GM19099 (cell line): ENCODE data around the gene SCAMP5.

Experiments used
- POLR2A ChIP-seq: IDR thresholded peaks from 3 replicates; pipeline ENCODE4 v1.6.1; 2011; ENCODE audit warnings: low read depth; ENCODE audit not compliant: insufficient read length; ENCODE audit errors: extremely low read depth

The SCAMP5 gene

GRCh38 chr15:74995182-74995778 is at the start of gene SCAMP5:
Gene SCAMP5 (plus strand): TSS chr15:74995563. CDS start chr15:75011840, 16,277 bp downstream.
- peak; percentile 31 for TF ChIP-seq POLR2A

GRCh38 chr15:74950078-74950908 is 45.1 kb upstream of the SCAMP5 start:
- no peak for TF ChIP-seq POLR2A

DNA sequence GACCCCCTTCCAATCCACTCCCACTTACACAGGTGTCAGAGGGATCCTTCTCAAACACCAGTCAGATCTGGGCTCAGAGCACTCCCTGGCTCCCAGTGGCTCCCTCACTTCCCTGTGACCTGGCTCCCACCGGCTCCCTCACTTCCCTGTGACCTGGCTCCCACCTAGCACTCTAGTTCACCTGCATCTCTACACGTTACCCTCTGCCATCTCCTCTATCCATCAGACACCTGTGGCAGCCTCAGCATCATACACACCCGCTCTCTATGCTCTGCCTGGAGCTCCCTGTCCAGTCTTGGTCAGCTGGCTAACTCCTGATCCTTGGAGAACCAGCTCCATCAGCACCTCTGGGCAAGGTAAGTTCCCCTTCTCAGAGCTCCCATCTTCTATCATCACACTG is 44.4 kb upstream of the SCAMP5 start:
- TF ChIP-seq POLR2A = no peak

DNA sequence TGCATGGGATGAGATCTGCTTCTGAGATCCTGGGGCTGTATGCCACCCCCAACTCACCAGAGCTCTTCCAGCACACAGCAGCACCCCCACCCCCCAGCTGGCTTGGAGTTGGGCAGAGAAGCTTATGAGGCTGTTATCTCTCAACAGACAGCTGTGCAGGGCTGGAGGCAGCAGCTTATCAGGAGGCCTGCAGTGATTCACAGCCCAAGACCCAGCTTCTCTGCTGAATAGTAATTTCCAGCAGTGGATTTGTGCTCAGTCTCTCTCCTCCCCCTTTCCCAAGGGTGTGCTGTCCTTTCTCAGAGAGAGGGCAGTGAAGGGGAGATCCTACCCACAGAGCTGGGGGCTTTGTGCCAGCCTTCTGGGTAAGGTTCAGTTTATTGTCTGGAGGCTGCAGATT is 40.8 kb upstream of the SCAMP5 start:
- TF ChIP-seq POLR2A = no peak

DNA sequence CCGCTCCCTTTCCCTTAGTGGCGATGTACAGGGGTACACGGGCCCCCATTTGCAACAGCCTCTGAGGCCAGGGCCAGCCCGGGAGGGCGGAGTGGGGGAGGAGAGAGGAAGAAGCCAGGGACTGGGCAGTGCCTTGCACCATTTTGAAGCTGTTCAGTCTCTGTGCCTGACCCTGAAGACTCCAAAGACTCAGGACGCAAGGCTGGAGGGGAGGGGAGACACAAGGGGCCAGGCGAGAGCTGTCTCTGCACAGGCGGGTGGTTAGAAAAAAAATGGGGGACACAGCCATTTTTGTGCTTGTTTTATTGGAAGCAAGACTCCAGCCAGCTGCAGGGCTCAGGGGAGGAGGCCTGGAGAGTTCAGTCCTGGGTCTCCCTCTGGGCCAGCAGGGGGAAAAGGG is 40.3 kb upstream of the SCAMP5 start:
- TF ChIP-seq POLR2A = no peak

GRCh38 chr15:74955796-74956647 is 39.3 kb upstream of the SCAMP5 start:
- no peak for TF ChIP-seq POLR2A

- peak; percentile 73 for TF ChIP-seq POLR2A
Observed at GRCh38 chr15:74956648-74957475, 38.5 kb upstream of the SCAMP5 start, which contains the start of gene RPP25. Gene RPP25 (minus strand): TSS chr15:74956772. CDS start chr15:74956583, 189 bp downstream.

GRCh38 chr15:74957476-74958035 is 37.8 kb upstream of the SCAMP5 start:
- no peak for TF ChIP-seq POLR2A

DNA sequence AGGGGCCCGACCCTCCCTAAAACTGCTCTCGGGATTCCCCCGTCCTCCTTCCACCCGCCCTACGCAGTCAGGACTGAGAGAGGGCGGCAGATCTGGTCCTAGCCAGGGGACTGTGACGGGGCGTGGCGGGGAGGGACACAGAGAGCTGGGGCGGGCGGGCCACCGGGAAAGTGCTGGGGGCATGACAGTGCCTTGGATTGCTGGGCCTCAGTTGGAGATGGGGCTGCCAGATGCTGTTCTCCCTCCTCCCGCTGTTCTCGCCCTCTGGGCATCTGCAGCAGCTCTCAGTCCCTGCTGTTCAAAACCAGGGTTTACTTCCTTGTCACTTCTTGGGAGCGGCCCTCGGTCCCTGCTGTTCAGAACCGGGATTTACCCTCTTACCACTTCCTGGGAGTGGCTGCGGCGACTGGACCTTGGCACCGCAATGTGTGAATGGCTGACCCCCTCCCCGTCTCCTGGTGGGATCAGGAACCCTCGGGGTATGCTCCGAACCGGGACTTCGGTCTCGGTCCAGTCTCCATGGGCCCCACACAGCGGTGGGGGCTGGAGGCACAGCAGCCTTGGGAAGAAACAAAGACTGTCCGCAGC is 36.9 kb upstream of the SCAMP5 start:
- TF ChIP-seq POLR2A = no peak

- TF ChIP-seq POLR2A = no peak
Observed at GRCh38 chr15:74958908-74959585, 36.3 kb upstream of the SCAMP5 start.

DNA sequence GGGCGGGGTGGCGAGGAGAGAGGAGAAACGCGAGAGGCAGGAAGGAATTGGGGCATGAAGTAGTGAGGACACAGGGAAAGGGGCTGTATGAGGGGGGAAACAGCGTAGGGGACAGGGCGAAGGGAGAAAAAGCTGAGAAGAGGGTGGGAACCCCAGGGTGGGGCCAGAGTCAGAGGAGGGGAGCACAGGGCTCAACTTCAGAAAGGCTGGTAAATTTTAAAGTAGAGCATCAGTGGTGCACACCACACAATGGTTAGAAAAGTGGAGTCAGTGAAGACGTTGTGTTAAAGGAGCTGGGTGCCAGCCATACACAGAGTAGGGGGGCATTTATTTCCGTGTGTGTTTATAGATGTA is 35.8 kb upstream of the SCAMP5 start:
- TF ChIP-seq POLR2A = no peak

DNA sequence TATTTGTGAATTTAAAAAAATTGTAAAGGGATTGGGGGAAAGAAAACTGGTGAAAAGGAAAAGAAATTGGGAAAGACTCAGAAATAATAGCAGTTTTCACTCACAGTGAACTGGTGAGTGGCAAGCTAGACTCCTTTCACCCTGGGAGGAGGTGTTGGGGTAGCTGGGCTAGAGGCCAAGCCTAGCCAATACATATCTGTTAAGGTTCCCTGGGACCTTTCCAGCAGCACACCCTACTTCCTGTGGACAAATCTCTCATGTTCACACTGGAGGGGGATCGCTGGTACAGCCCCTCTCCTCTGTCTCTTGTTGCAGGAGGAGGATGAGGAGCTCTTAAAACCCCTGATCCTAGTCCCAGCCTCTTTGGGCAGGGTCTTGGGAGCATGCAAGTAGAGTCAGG is 35.1 kb upstream of the SCAMP5 start:
- TF ChIP-seq POLR2A = no peak

- no peak for TF ChIP-seq POLR2A
Observed at GRCh38 chr15:74960995-74961588, 34.3 kb upstream of the SCAMP5 start.
